ENCODE data around the gene IL1RAP. TPM values are rescaled to one million over a fixed set of nuclear protein-coding genes. Genes with fewer than 3 reads are reported as not detected.

Gene IL1RAP
- total and polyA plus RNA-seq, 5 experiments from 2014 or later: 2.2 to 11.3 (median 3.9) TPM

DNA sequence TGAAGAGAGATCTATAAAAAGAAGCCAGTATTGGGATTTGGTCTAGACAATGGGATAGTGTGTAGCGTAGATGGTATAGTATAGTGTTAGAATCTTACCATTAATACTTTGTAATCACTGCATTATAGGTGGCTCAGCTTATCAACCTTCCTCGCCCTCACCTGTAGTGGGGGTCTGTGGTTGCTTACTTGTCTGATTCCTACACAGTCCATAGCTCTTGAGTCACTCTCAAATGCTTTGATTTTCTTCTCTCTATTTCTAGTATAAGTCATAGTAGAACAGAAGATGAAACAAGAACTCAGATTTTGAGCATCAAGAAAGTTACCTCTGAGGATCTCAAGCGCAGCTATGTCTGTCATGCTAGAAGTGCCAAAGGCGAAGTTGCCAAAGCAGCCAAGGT, 115.2 kb downstream of the IL1RAP start:
- no peak for ATAC-seq

DNA sequence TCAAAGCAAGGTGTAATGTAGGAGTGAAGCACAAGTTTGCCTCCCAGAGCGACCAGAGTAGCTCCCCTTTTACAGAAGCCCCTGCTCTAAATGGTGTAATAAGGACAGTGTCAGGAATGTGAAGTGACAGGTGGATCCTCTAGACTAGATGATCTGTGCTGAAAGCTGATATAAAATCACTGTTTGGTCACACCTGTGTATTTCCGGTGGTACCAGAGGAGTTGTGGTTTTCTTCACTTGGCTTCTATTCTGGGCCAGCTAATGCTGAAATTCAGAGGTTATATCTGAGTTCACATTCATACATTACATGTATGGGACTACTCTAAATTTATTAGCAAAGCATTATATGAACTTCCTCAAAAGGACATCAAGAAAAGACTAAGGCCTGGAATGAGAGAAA, 117.4 kb downstream of the IL1RAP start:
- H3K36me3 Mint-ChIP-seq: peaks cover 0 to 36% (median 22%) of the 10 kb centered on the region in 3 donors
- no peak for ATAC-seq
- H3K27ac Mint-ChIP-seq: peak overlapping the region in 2 of 10 donors; percentile 1 to 32
- H3K27me3 Mint-ChIP-seq: no peaks in the 10 kb centered on the region
- no peaks in the 10 kb centered on the region for H3K9me3 Mint-ChIP-seq
- peaks cover 0 to 8% (median 3%) of the 10 kb centered on the region in 4 donors for H3K4me1 Mint-ChIP-seq
- no peak overlapping the region for H3K4me3 Mint-ChIP-seq
- no peak for DNase-seq
- POLR2A ChIA-PET: no interaction called here

More for the DNA sequence above, 115.2 kb downstream of the IL1RAP start:
- H3K27ac Mint-ChIP-seq: no peak overlapping the region
- POLR2A ChIA-PET: no interaction called here
- H3K27me3 Mint-ChIP-seq: no peaks in the 10 kb centered on the region
- H3K4me1 Mint-ChIP-seq: peaks cover 0 to 8% (median 3%) of the 10 kb centered on the region in 4 donors
- no peak overlapping the region for H3K4me3 Mint-ChIP-seq
- no peak for DNase-seq
- H3K36me3 Mint-ChIP-seq: peaks cover 5 to 40% (median 21%) of the 10 kb centered on the region in 3 donors
- no peaks in the 10 kb centered on the region for H3K9me3 Mint-ChIP-seq

DNA sequence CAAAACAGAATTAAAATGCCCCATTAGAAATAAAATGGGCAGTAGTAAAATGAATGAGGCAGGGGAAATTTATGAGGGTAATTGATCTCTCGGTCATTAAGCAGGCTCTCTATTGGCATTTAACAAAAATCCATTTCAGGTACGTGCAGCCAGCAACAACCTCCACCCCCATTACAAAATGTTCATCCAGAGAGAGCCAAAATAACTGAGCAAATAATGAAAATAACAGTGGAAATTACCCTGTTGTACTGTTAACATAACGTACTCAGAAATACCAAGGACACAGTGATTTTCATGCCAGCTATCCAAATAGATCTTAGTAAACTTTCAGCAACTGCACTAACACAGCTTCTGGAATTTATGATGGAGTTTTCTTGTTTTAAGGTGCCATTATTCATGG, 127.7 kb downstream of the IL1RAP start:
- no peak for DNase-seq
- Mint-ChIP-seq H3K4me3 (no peak overlapping the region), H3K27me3 (no peaks in the 10 kb centered on the region), H3K4me1 (no peaks in the 10 kb centered on the region), H3K27ac (no peak overlapping the region), H3K9me3 (no peaks in the 10 kb centered on the region), H3K36me3 (peaks cover 7 to 34% (median 33%) of the 10 kb centered on the region in 3 donors)
- ATAC-seq: no peak
- POLR2A ChIA-PET: no interaction called here

DNA sequence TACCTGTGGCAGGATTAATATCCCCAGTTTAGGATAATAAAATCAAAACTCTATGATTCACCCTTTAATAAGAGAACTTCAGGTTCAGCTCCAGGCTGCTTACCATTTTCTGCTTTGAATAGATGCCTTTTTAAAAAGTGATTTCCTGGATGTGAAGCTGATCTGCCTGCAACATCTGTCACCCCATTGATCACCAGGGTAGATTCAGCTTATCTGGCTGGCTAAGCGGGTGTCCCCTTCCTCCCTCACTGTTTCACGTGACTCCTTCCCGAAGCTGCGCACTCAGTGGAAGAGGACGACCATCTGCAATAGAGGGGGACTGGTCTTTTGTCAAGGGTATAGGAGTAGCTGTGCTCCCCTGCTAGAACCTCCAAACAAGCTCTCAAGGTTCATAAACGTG, 128.1 kb downstream of the IL1RAP start:
- Mint-ChIP-seq H3K27ac (no peak overlapping the region), H3K36me3 (peaks cover 4 to 37% (median 35%) of the 10 kb centered on the region in 3 donors)

DNA sequence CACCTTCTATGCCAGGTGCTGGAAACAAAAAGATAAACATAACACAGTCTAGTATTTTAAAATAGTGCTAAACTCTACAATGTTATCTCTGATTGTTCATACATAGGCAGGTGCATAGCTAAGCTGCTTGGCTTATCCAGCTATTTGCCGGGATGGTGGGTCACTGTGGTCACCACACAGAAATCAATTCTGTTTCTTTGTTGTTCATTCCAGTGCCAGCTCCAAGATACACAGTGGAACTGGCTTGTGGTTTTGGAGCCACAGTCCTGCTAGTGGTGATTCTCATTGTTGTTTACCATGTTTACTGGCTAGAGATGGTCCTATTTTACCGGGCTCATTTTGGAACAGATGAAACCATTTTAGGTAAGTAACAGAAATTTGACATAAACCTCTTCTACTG, 130.2 kb downstream of the IL1RAP start:
- ATAC-seq (no peak), DNase-seq (no peak)
- Mint-ChIP-seq H3K4me1 (no peaks in the 10 kb centered on the region), H3K36me3 (peaks cover 3 to 43% (median 39%) of the 10 kb centered on the region in 3 donors), H3K27ac (no peak overlapping the region), H3K9me3 (no peaks in the 10 kb centered on the region), H3K4me3 (no peak overlapping the region), H3K27me3 (no peaks in the 10 kb centered on the region)
- POLR2A ChIA-PET: no interaction called here

More for the DNA sequence above, 128.1 kb downstream of the IL1RAP start:
- Mint-ChIP-seq H3K9me3 (no peaks in the 10 kb centered on the region), H3K27me3 (no peaks in the 10 kb centered on the region), H3K4me1 (no peaks in the 10 kb centered on the region), H3K4me3 (no peak overlapping the region)
- POLR2A ChIA-PET: no interaction called here
- DNase-seq: no peak
- no peak for ATAC-seq

DNA sequence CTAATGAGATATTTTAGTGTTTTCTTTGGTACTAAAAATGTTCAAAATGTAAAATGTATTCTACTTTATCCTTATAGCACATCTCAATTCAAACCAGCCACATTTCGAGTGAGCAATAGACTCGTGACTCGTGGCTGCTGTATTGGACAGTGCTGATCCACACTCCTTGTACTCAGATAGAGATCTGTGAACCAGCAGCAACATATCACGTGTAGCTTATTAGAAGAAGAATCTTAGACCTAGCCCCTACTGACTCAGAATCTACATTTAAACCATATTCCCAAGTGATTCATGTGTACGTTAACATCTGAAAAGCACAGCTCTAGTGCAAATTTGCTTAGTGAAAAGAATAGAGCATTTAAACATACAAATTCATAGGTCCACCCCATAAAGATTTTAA, 130.9 kb downstream of the IL1RAP start:
- no peak overlapping the region for H3K4me3 Mint-ChIP-seq
- no peak overlapping the region for H3K27ac Mint-ChIP-seq
- POLR2A ChIA-PET: no interaction called here
- no peak for DNase-seq
- no peaks in the 10 kb centered on the region for H3K27me3 Mint-ChIP-seq
- H3K4me1 Mint-ChIP-seq: no peaks in the 10 kb centered on the region
- ATAC-seq: no peak
- H3K9me3 Mint-ChIP-seq: no peaks in the 10 kb centered on the region
- peaks cover 3 to 40% (median 36%) of the 10 kb centered on the region in 3 donors for H3K36me3 Mint-ChIP-seq

DNA sequence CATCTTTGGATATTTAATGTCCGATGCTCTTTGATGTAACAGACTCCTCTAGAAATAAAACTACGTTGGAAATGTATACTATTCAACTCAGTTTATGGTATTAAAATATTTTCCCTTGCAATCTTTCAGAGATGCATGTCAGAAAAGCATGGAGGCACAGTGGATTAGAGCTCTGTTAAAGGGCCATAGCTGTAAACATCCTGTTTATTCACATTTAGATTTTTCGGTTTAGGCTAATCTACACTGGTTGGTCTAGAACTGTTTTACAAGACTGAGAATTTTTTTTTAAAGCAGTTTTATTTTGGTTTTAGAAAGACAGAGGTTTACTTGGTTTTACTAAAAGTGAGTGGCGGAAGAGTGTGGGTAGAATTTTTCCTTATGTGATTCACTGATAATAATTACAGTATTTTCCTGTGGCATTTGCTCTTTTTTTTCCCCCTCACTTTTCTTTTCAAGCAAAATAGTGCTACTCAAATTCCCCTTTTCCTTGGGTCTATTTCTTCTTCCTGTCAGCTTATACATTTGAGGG, 132.1 kb downstream of the IL1RAP start:
- Mint-ChIP-seq H3K4me3 (no peak overlapping the region), H3K4me1 (no peaks in the 10 kb centered on the region), H3K9me3 (no peaks in the 10 kb centered on the region), H3K36me3 (peaks cover 3 to 38% (median 29%) of the 10 kb centered on the region in 3 donors), H3K27ac (no peak overlapping the region), H3K27me3 (no peaks in the 10 kb centered on the region)
- DNase-seq (no peak), ATAC-seq (no peak)
- POLR2A ChIA-PET: no interaction called here

DNA sequence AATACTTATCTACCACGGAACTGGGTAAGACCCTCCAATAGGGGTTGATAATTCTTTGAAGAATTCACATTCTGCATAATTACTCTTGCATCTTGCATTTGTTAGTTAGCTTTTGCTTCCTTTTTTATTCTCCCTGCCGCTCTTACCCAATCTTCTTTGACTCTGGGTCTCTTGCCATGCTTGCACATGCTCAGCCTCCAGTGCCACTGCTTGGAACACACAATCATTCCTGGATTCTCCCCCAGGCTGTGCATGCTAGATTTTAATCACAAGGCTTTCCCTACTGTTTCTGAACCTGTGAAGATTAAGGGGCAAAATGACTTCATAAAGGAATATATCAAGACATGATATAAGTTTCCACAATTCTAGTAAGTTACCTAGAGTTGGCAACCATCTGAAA, 133.1 kb downstream of the IL1RAP start:
- H3K4me1 Mint-ChIP-seq: no peaks in the 10 kb centered on the region
- H3K27ac Mint-ChIP-seq: no peak overlapping the region
- POLR2A ChIA-PET: no interaction called here

DNA sequence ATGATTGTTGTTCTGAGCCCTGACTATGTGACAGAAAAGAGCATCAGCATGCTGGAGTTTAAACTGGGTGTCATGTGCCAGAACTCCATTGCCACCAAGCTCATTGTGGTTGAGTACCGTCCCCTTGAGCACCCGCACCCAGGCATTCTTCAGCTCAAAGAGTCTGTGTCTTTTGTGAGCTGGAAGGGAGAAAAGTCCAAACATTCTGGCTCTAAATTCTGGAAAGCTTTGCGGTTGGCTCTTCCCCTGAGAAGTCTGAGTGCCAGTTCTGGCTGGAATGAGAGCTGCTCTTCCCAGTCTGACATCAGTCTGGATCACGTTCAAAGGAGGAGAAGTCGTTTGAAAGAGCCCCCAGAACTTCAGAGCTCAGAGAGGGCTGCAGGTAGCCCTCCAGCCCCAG, 142.0 kb downstream of the IL1RAP start:
- Mint-ChIP-seq H3K27ac (no peak overlapping the region), H3K36me3 (peaks cover 0 to 3% (median 2%) of the 10 kb centered on the region in 3 donors), H3K4me1 (no peaks in the 10 kb centered on the region), H3K4me3 (no peak overlapping the region), H3K27me3 (peaks cover 0 to 8% (median 0%) of the 10 kb centered on the region in 5 donors), H3K9me3 (no peaks in the 10 kb centered on the region)
- DNase-seq (no peak), ATAC-seq (no peak)
- POLR2A ChIA-PET: interaction anchor here (0.6 kb wide), 1 partner anchor 1736 kb away, joined by 3 read pairs; no protein-coding TSS in a partner anchor

More for the DNA sequence above, 133.1 kb downstream of the IL1RAP start:
- no peak for DNase-seq
- ATAC-seq: no peak
- Mint-ChIP-seq H3K4me3 (no peak overlapping the region), H3K36me3 (peaks cover 3 to 40% (median 24%) of the 10 kb centered on the region in 3 donors), H3K27me3 (no peaks in the 10 kb centered on the region), H3K9me3 (no peaks in the 10 kb centered on the region)

DNA sequence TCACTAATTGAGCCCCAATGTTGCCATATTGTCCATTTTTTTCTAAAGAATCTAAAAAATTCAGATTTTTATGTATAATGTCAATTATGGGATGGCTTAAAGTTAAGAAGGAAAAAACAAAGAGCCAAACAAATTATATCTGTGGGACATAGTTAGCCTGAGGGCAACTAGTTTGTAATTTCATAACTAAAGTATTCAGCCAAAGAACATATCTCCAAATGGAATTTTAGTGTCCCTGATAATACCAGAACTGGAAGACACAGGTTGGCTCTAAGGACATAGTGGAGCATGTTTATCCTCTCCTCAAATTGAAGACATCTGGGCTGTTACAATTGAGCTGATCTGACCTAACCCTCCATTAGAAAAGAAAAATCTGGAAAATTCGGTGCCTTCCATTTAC, 144.2 kb downstream of the IL1RAP start:
- Mint-ChIP-seq H3K4me1 (no peaks in the 10 kb centered on the region), H3K27me3 (peaks cover 0 to 8% (median 2%) of the 10 kb centered on the region in 5 donors), H3K27ac (no peak overlapping the region), H3K4me3 (no peak overlapping the region), H3K9me3 (no peaks in the 10 kb centered on the region), H3K36me3 (no peaks in the 10 kb centered on the region)
- POLR2A ChIA-PET: no interaction called here
- ATAC-seq (no peak), DNase-seq (no peak)

DNA sequence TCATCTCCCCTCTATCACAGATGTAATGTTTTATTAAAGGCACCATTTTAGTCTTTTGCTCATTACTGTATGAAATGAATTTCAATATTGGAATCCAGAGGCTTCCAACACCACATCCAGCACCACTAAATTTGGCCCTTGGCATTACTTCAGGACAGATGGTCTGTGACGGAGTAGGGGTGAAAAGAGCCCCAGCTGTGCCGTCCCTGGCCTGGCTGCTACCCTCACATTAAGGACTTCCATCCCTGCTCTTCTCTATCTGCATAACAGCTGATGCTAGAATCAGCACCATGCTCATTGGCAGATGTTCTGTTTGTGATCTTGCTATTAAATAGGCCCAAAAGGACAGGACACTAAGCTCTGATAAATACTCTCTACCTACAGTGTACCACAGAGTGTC, 152.9 kb downstream of the IL1RAP start:
- H3K36me3 Mint-ChIP-seq: no peaks in the 10 kb centered on the region
- ATAC-seq (no peak), DNase-seq (no peak)
- no peaks in the 10 kb centered on the region for H3K4me1 Mint-ChIP-seq
- H3K4me3 Mint-ChIP-seq: no peak overlapping the region
- H3K9me3 Mint-ChIP-seq: no peaks in the 10 kb centered on the region
- POLR2A ChIA-PET: no interaction called here
- no peak overlapping the region for H3K27ac Mint-ChIP-seq
- H3K27me3 Mint-ChIP-seq: peaks cover 0 to 17% (median 0%) of the 10 kb centered on the region in 5 donors

DNA sequence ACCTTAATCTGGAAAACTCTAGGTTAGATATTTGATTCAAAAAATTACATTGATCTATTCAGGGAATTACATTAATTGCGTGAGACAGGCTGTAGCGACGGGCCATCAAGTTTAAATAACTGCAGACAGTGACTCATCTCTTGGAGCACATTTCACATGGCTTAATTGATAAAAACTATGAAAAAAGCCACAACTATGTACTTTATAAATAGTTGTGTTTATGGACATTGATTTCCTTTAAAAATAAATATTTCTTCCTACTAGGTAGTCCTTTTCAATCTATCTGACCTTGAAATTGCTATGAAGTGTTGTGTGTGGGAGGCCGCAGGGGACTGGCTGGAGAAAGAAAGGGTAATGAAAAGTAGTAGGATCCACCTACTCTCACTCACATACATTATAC, 157.8 kb downstream of the IL1RAP start:
- no peak for DNase-seq
- Mint-ChIP-seq H3K36me3 (no peaks in the 10 kb centered on the region), H3K9me3 (no peaks in the 10 kb centered on the region), H3K4me1 (no peaks in the 10 kb centered on the region), H3K4me3 (no peak overlapping the region), H3K27me3 (peaks cover 0 to 10% (median 0%) of the 10 kb centered on the region in 5 donors), H3K27ac (no peak overlapping the region)
- POLR2A ChIA-PET: no interaction called here
- no peak for ATAC-seq

DNA sequence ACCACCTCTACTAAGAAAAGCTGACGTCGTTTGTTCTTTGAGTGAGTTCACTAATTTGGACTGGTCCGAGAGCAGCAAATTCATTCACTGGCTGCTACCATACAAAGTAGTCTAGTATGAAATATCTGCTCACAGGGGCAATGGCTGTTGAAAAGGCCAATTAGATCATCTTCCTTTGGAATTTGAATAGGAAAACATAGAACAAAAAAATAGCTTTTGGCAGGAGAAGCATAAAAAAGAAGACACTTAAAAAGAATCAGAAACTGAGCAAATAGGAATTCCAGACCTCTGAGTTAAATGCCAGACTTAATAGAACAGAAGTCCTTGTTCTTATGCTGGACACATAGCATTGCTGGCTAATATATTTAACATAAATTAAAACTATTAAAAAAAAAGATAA, 159.3 kb downstream of the IL1RAP start:
- DNase-seq (no peak), ATAC-seq (no peak)
- peaks cover 0 to 4% (median 0%) of the 10 kb centered on the region in 9 donors for H3K9me3 Mint-ChIP-seq
- H3K4me3 Mint-ChIP-seq: no peak overlapping the region
- no peaks in the 10 kb centered on the region for H3K4me1 Mint-ChIP-seq
- peaks cover 0 to 5% (median 0%) of the 10 kb centered on the region in 5 donors for H3K27me3 Mint-ChIP-seq
- H3K27ac Mint-ChIP-seq: no peak overlapping the region
- POLR2A ChIA-PET: no interaction called here
- no peaks in the 10 kb centered on the region for H3K36me3 Mint-ChIP-seq

DNA sequence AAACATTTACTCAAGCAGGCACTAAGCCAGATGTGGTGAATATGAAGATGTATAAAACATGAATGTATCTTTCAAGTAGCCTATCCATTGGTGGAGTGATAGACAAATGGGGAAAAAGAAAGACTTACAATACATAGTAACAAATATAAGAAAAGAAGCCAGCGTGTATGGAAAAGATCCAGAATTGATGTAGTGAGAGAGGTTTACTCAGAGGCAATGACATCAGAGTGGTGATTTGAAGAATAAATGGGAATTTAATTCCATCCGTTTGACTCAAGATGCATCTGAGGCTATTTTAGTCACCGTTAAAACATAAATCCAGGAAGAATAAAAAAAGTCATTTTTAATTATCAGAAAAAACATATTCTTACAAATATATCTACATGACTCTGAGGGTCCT, 162.6 kb downstream of the IL1RAP start:
- Mint-ChIP-seq H3K9me3 (peaks cover 0 to 10% (median 0%) of the 10 kb centered on the region in 9 donors), H3K27me3 (peaks cover 0 to 9% (median 0%) of the 10 kb centered on the region in 5 donors), H3K27ac (no peak overlapping the region), H3K4me1 (no peaks in the 10 kb centered on the region), H3K36me3 (no peaks in the 10 kb centered on the region), H3K4me3 (no peak overlapping the region)
- POLR2A ChIA-PET: no interaction called here
- ATAC-seq (no peak), DNase-seq (no peak)
